GM21360 (cell line): ENCODE data around the gene ARHGAP1.
"Not testable (repeated sequence)": the region's sequence is repeated elsewhere in the genome, so short reads cannot be mapped to it uniquely, and the experiment has no call there.

ENCODE experiments used
- ATAC-seq: cut with Tn5 transposase; IDR thresholded peaks from one replicate; pipeline ENCODE4 v1.9.1; 2021; ENCODE audit warnings: mild to moderate bottlenecking, moderate library complexity; ENCODE audit not compliant: unreplicated experiment

ARHGAP1 gene

DNA sequence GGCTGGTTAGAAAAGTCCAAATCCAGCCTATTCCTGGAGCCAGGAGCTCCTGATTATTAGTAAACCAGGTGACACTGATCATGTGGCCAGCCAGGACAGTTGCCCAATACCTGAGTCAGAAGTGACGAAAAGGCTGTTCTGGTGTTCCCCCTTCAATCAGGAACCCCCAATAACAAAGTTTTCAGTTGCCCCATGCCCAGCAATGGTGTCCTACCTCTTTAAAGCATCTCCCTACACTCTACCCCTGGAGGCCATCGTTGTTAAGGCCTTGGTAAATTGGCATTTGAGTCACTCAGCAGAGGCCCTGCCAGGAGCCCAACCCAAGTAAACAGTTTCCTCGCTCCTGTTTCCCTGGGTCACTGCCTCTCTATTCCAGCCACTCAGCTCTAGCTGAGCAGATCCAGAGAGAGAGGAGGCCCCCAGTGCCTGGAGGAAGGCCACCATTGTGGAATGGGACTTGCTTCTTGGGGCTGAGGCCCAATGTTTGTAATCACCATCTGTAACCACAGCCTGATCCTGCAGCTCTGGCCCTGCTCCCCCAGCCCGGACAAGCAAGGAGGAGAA, 25.0 kb downstream of the ARHGAP1 start:
- ATAC-seq = no peak

DNA sequence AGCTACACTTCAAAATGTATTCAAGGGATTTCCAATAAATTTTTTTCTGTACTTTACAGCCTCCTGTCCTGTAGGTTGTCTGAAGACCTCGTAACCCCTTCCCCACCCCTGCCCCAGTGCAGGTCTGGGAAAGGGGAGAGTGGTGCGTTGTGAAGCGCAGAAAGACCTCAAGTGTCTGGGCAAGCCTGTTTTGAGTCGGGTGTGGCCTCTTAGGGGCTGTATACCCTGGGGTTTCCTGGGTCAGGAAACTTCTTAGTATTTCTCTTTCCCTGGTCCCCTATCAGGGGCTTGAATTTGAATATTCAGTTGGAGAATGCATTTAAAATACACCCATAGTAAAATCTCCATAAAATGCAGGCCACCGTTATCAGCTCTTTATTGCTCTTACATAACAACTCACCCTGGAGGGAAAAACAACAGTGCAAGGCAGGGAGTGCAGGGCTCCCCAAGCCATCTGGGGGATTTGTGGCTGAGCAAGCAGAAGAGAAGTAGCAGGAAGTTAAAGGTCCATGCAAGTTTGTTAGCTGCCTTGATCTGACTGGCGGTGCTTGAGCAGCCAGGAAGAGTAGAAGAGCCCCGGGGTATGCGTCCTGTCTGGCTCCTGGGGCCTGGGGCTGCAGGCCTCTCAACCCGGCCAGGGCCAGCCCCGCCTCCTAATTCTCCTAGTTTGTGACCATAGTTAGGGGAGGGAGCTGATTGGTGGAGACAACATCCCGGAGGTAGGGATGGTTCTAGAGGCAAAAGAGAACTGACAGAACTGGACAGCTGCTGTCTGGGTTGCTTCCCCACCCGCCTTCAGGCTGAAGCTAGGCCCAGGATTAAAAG, 25.7 kb downstream of the ARHGAP1 start:
- ATAC-seq = no peak

- no peak for ATAC-seq
Measured at GRCh38 chr11:46673713-46674462, 26.5 kb downstream of the ARHGAP1 start.

DNA sequence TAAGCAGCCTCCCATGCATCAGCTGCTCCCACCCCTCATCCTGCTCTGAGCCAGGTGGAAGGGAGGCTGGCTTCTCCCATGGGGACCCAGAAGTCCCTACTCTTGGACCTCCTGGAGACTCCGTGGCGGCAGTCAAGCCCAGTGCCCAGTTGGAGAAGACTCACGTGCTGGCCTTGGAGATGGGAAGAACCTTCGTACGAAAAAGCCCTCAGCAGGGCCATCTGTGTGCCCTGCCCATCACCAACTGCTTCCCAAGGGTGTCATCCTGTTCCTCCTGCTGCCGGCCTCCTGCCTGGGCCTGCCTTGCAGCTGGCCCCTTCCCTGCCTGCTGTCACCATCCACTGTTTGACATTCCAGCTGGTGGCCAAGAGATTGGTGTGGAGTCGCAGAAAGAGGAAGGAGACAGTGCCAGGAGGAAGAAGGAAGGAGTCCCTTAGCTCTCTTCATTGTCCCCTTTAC, 28.0 kb downstream of the ARHGAP1 start:
- no peak for ATAC-seq

GRCh38 chr11:46671958-46672315, 28.5 kb downstream of the ARHGAP1 start:
- no peak for ATAC-seq

- ATAC-seq = not testable (repeated sequence)
Measured at GRCh38 chr11:46670521-46670920, 29.9 kb downstream of the ARHGAP1 start.

- no peak for ATAC-seq
Measured at GRCh38 chr11:46669711-46670139, 30.7 kb downstream of the ARHGAP1 start.

DNA sequence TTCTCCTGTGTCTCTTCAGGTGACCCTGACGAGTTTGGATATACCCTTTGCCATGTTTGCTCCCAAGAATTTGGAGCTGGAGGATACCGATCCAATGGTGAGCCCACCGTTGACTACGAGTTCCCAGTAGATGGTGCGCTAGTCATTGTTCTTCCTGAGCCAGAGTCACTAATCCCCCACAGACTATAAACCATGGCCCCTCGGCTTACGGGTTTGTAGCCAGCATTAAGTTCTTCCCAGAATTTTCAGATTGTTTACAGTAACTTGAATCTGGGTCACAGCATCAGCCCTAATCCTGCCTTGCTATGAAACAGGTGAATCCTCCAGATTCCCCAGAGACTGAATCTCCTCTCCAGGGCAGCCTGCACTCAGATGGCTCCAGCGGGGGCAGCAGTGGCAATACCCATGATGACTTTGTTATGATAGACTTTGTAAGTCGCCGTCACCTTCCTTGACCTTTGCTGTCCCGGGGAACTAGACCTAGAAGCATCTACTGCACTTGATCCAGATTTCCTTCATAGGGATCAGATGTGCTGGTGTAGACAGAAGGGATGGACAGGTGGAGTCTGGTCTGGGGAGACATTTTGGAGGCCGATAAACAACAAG, 31.8 kb downstream of the ARHGAP1 start:
- ATAC-seq = no peak

GRCh38 chr11:46667043-46667481, 33.4 kb downstream of the ARHGAP1 start:
- no peak for ATAC-seq

DNA sequence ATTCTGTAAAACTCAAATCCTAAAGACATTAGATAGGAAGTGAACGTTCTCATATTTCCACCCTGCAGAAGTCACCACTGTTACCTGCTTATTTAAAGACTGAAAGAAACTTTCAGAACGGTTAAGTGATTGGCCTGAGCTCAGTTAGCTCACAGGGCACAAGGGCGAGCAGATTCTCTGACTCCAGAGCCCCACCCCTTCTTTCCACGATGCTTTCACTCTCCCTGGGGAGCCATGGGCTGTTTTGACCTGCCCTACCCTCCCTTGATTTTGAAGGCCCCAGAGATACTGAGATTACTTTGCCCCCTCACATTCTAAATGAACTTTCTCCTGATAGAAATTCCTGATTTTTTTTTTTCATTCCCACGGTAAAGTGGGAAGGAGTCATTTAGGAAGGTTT, 33.9 kb downstream of the ARHGAP1 start:
- no peak for ATAC-seq

DNA sequence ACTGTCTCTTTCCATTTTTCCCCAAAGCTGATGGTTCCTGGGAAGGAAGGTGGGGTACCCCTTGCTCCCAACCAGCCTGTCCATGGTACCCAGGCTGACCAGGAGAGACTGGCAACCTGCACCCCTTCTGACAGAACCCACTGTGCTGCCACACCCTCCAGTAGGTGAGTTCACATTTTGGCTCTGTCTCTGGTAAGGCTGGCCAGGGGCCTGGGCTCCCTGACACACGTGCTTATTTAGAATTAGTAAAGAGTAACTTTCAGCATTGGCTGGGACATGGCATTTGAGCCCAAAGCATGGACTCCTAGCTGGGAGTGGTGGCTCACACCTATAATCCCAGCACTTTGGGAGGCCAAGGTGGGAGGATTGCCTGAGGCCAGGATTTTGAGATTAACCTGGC, 35.1 kb downstream of the ARHGAP1 start:
- no peak for ATAC-seq

DNA sequence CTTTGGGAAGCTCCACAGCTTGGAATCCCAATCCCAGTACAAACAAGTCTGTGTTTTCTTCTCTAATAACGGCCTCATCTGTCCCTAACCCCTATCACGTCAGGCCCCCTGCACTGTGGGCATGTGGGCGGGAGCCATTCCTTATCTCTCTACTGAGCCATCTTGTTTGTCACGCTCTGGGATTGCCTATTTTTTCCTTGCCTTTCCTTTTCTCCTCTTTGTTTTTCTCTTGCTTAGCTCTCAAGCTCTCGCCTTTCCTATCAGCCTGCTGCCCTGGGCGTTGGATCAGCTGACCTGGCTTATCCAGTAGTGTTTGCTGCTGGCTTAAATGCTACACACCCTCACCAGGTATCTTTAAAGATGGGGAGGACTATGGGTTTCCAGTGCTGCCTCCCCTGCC, 35.8 kb downstream of the ARHGAP1 start:
- no peak for ATAC-seq

DNA sequence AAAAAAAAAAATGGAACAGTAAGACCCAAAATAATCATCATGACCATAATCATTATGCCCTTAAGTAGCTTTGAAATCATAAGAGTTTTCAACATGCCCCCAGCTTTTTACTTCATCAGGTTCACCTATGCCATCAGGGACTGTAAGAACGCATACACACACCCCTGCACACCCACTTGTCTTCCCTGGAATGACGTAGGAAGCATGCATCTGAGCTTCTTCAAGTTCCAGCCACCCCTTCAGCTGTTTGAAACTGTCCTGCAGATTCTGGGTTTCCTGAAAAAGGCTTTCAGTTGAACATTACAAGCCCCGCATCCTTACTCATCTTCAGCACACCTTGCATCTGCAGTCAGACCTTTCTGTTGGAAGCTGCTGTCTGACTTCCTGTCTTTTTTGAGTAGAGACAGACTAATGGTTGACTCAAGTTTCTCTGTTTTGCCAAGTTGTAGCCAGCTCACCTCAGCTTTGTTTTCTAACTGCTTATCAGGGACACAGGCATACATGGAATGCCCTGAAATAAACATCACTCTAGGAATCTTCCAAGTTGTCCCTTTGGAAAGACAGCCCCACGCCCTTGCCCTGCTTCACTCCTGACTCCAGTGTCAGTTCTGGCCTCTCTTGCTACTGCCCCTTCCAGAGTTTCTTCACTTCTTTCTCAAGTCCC, 37.0 kb downstream of the ARHGAP1 start:
- no peak for ATAC-seq

DNA sequence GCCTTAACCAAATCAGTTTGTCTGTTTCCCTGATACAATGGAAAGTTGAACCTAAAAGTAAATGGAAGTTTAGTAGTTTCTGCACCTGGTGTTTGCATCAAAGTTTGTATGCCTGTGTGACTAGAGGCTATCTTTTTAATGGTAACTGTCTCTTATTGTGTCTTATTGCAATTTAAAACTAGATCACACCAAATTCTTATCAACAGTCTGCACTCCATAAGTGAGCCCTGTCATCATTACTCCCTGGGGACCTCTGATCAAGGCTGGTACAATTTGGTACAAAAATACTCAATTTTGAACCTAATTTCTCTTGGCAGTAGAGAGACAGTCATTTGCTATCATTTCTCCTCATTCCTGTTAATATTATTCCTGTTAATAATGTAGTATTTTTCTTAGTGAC, 38.1 kb downstream of the ARHGAP1 start:
- no peak for ATAC-seq

DNA sequence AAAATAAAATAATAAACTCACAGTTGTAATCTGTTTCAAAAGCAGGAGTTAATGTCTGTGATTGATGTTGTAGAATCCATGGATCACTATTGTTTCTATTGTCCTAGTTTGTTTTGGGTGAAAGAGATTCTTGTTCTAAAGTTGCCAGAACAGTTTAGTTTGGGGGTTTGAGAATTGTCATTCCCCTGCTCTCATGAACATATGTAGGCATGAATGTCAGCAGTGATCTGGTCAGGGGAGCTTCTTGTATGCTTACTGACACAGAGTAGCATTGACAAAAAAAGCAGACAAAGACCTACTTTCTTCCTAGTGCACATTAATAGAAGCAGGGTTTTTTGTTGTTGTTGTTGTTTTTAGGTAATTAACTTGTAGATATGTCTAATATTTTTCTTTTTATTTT, 38.6 kb downstream of the ARHGAP1 start:
- ATAC-seq = no peak

DNA sequence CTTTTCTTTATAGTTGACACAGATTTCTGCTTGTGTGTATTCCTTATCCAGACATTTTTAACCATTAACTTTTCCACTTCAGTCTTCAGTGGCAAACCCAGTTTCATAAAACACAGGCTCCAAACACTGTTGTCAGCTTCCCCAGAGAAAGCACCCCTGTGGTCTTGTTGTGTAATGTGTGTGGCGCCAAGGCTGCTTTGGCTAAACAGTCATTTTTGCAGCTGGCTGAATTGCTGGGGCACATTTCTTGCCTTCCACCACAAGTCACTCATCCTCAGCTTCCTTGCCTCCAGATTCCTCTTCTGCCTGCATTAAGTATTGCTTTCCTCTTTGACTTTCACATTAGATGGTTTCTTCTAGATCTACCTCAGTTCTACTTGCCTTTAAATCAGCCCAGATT, 40.5 kb downstream of the ARHGAP1 start:
- no peak for ATAC-seq

- ATAC-seq = no peak
Measured at GRCh38 chr11:46658259-46658658, 42.2 kb downstream of the ARHGAP1 start.

- ATAC-seq = no peak
Measured at GRCh38 chr11:46657186-46657585, 43.2 kb downstream of the ARHGAP1 start.

- no peak for ATAC-seq
Measured at GRCh38 chr11:46655631-46656030, 44.8 kb downstream of the ARHGAP1 start.

GRCh38 chr11:46649180-46649738, 51.2 kb downstream of the ARHGAP1 start:
- no peak for ATAC-seq

DNA sequence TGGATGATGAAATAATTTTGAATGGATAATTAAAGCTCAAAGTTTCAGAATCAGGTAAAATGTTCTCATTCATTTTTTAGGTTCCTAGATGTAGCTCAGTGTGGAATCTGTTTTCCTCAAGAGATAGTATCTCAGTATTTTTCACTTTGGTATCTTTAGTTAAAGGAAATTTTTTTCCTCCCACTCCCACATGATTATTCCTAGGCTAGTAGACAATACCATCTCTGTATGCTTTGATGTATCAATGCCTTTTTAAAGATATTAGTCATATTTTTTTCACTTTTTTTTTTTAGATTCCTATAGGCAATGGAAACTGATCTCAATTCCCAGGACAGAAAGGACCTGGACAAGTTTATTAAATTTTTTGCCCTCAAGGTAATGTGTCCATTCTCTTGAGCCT, 56.4 kb downstream of the ARHGAP1 start:
- no peak for ATAC-seq
